NCI-H69 (cell line): ENCODE data around the gene ZNF230.

Experiments
- DNase-seq: peaks from one replicate; lab custom pipeline; 2025; lab: John Stamatoyannopoulos, UW

Gene ZNF230

GRCh38 chr19:44002566-44003460 is at the start of gene ZNF230:
Gene ZNF230 (plus strand): TSS chr19:44002957. CDS start chr19:44007079, 4,122 bp downstream.
- peak; percentile 98 for DNase-seq

- DNase-seq: no peak
These were observed 45.9 kb upstream of the ZNF230 start for GRCh38 chr19:43956827-43957226.

- DNase-seq: no peak
These were observed 44.9 kb upstream of the ZNF230 start for GRCh38 chr19:43957891-43958290.

DNA sequence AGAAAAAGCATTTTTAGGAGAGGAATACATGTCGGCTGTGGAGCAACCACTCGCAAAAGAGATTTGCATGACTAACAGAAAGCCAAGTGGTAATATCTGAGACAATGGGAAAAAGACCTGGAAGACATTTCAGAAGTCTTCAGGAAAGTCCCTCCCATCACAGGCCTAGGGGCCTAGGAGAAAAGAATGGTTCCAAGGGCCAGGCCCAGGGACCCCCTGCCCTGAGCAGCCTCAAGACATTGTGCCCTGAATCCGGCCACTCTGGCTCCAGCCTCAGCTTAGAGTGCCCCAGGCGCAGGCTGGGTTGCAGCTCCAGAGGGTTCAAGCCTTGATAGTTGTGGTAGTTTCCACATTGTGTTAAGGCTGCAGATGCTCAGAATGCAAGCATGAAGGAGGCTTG is 42.3 kb upstream of the ZNF230 start:
- DNase-seq: no peak

GRCh38 chr19:43966079-43966694 is 36.6 kb upstream of the ZNF230 start:
- no peak for DNase-seq

- DNase-seq: no peak
These were observed 26.0 kb upstream of the ZNF230 start for GRCh38 chr19:43976732-43977131.

DNA sequence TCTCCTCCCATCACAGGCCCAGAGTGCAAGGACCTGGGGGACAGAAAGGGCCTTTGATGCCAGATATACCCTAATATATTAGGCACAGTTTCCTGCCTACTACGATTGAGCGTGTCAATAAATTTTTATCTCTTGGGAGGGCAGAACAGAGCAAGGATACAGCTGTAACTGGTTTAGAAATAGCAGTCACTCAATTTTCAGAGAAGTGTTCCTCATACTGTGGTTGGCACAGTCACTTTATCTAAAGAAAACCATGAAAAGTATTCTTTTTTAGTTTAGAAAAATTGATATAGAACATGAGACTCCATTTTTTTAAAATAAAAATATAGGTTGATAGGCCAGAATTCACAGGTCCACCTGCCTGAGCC is 19.2 kb upstream of the ZNF230 start:
- no peak for DNase-seq

DNA sequence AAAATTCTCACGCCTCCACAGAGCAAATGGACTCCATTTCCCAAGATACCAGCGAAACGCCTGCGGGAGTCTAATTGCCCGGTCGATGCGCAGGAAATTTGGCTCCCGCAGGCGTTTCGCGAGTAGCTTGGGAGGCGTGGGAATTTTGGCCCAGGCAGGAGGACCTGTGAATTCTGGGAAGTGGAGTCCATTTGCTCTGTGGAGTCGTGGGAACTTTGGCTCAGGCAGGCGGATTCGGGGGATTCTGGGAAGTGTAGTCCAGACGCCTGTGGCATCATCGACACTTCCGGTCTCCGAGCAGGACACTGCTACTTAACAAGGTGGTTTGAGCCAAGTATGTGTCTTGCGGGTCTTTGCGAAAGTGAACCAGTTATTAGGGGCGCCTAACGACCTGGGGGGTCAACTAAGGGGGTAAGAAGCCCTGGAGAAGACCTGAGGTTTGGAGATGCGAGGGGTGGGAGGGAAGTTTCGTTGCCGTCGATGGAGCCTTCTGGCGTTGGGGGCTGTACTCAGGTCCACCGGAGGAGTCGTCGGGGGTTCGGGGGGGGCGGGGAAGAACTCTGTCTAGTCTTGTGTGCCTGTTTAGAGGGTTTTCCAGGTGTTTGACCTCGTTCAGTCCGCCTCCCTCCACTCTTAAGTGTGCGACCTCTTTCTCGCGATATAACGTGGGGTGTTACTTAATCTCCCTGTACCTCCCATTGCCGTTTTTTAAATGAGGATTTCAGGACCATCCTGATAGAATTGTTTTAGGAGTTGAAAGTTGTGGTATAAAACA is 18.7 kb upstream of the ZNF230 start, which contains the start of gene ZNF155:
TSS of gene ZNF155 (plus strand) at position 277 of the 775 bp plus-strand sequence. CDS start 4,356 bp downstream, outside the sequence.
- peak; percentile 100 for DNase-seq

DNA sequence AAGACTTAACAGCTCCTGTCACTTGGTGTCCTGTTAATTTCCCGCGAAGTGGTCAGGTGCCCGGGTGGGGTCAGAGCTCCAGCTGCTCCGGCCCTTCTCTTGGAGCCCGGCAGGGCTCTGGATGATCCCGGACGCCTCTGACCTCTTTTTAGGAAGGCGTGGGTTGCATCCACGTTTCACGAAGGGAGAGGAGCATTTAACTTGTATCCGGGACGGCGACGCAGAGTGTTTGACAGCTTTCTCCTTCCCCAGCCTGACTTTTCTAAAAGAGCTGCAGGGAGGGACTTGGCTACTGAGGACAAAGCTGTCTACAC is 18.1 kb upstream of the ZNF230 start:
- DNase-seq: no peak

GRCh38 chr19:43997631-43998290 is 5.0 kb upstream of the ZNF230 start:
- no peak for DNase-seq

- DNase-seq: no peak
These were observed 568 bp upstream of the ZNF230 start for GRCh38 chr19:44002212-44002565.

DNA sequence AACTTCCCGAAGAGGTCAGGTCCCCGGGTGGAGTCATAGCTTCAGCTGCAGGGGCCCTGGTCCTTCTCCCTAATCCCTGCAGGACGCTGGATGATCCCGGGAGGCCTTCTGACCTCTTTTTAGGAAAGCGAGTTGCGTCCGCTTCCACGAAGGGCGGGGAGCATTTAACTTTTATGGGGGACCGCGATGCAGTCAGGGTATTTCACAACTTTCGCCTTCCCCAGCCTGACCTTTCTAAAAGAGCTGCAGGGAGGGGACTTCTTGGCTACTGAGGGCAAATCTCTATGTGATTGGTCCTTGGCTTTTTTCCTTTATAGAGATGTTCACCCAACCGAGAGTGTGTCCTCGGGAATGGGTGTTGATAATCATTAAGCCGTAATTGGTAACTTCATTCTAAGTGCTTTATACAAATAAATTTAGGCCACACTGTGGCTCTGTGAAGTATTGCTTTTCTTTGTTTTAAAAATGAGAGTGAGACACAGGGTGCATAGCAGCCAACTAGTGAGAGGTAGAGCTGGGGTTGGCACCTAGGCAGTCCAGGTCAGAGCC is 778 bp downstream of the ZNF230 start:
- DNase-seq: peak; percentile 50

DNA sequence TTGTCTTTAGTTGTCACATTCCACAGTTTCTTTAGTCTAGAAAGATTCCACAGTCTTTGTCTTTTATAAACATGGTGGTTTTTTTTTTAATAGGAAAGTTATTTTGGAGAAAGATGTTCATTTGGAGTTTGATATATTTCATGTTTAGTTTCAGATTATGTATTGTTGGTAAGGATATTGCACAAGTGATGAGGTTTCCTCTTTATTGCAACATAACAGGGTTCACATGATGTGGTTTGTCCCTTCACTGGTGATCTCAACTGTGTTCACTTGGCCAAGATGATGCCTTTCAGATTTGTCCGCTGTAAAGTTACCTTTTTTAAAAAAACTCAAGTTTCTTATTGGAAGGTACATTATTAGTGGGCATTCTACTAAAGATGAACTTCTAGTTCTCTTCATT is 3.2 kb downstream of the ZNF230 start:
- DNase-seq: no peak

DNA sequence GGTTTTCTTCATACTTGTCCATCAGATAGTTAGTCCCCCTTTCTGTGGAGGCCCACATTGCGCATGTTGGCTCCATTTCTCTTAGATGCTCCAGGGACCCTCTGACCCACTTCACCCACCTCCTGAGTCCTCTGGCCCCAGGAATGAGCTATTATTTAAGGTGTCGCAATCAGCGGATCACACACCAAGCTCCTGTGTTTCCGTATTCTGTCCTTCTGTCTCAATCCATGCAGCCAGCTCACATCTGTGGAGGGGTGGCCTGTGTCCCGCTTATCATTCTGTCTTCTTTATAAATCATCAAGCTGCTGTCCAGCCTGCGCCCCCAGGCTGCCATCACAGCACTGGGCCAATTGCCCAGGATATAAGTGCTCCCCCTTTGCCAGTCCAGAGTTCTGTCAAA is 4.7 kb downstream of the ZNF230 start:
- no peak for DNase-seq

GRCh38 chr19:44010468-44010867 is 7.7 kb downstream of the ZNF230 start:
- DNase-seq: no peak

DNA sequence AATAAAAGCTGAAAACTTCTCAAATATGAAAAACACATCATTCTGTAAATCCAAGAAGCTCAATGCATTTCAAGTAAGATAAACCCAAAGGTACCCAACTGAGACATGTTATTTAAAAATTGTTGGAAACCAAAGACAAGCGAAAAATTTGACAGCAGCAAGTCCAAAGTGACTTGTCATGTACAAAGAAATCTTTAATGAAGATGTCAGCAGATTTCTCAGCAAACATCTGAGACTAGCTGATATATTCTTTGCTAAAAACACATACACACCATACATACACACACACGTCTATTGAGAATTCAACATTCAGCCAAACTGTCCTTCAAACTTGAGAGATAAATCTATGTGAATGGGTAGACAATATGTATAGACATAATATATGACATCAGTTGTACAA is 16.7 kb downstream of the ZNF230 start:
- no peak for DNase-seq

GRCh38 chr19:44021221-44021620 is 18.5 kb downstream of the ZNF230 start:
- no peak for DNase-seq

GRCh38 chr19:44024900-44025216 is 22.1 kb downstream of the ZNF230 start:
- DNase-seq: peak; percentile 26

DNA sequence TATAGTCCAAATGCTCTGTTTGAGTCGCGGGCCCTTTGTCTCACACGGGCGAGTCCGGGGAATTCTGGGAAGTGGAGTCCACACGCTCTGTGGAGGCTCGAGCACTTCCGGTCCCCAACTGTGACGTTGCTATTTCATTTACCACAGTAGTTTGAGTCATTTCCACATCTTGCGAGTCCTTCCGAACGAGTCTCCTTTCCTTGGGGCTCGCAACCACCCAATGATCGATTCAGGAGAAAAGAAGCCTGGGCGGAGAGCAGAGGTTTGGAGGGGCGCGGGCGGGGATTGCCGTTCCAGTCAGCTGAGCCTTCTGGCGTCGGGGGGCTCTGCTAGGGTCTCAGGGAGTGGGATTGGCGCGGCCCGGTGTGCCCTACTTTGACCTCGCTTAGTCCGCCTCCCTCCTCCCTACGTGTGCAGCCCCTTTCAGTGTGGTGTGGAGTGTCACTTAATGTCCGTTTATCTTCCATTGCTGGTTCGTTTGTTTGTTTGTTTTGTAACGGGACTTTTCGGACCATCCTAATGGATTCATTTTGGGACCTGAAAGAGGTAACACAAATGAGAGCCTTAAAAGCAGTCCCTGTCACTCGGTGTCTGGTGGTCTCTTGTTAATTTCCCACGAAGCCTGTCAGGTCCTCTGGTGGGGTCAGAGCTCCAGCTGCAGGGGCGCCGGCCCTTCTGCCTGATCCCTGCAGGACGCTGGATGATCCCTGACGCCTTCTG is 22.6 kb downstream of the ZNF230 start, which contains the start of gene ZNF222:
TSS of gene ZNF222 (plus strand) at position 163 of the 720 bp plus-strand sequence. CDS start at position 221, 58 bp downstream.
- DNase-seq: peak; percentile 91

- DNase-seq: no peak
These were observed 23.9 kb downstream of the ZNF230 start for GRCh38 chr19:44026622-44027021.

DNA sequence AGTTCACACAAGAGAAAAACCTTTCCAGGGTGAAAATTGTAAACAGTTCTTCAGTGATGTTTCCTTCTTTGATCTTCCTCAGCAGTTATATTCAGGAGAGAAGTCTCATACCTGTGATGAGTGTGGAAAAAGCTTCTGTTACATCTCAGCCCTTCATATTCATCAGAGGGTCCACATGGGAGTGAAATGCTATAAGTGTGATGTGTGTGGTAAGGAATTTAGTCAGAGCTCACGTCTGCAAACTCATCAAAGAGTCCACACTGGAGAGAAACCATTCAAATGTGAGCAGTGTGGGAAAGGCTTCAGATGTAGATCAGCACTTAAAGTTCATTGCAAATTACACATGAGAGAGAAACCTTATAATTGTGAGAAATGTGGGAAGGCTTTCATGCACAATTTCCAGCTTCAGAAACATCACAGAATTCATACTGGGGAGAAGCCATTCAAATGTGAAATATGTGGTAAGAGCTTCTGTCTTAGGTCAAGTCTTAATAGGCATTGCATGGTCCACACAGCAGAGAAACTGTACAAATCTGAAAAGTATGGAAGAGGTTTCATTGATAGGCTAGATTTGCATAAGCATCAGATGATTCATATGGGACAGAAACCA is 29.3 kb downstream of the ZNF230 start:
- no peak for DNase-seq
